Skeletal muscle tissue (tissue), 4 donors: ENCODE data around the gene PRKD1. TPM values are rescaled to one million over a fixed set of nuclear protein-coding genes. Genes with fewer than 3 reads are reported as not detected.

Source experiments
- H3K27ac ChIP-seq: one replicate; pipeline ENCODE4 v1.7.0; 2013; ENCODE audit warnings: mild to moderate bottlenecking, low read depth, low read length, inconsistent platforms
- H3K27me3 ChIP-seq, 3 donors: one replicate each; pipeline ENCODE4 v1.7.0; 2013; ENCODE audit warnings: low read length in 3 of 3; ENCODE audit not compliant: control insufficient read depth in 3 of 3, insufficient read depth in 3 of 3
- H3K36me3 ChIP-seq, 3 donors: one replicate each; pipeline ENCODE4 v1.7.0; 2013; ENCODE audit warnings: low read length in 3 of 3; ENCODE audit not compliant: control insufficient read depth in 3 of 3, insufficient read depth in 3 of 3
- H3K4me1 ChIP-seq, 3 donors: one replicate each; pipeline ENCODE4 v1.7.0; 2013; ENCODE audit warnings: low read length in 3 of 3, mild to moderate bottlenecking in 3 of 3; ENCODE audit not compliant: control insufficient read depth in 3 of 3, insufficient read depth in 3 of 3
- H3K4me3 ChIP-seq, 3 donors: one replicate each; pipeline ENCODE4 v1.7.0; 2013; ENCODE audit warnings: low read length in 3 of 3
- H3K9ac ChIP-seq, 3 donors: one replicate each; pipeline ENCODE4 v1.7.0; 2013; ENCODE audit warnings: low read length in 3 of 3, mild to moderate bottlenecking in 3 of 3, moderate library complexity in 2 of 3, low read depth in 1 of 3
- H3K9me3 ChIP-seq, 3 donors: one replicate each; pipeline ENCODE4 v1.7.0; 2013; ENCODE audit warnings: low read length in 3 of 3; ENCODE audit not compliant: control insufficient read depth in 3 of 3
- total RNA-seq: library from RNA; depleted of rRNA; stranded (reverse); fragments of >200 nt; gene quantifications from one replicate; pipeline ENCODE4 v1.2.3, GENCODE V29; 2014
- donor health status: Osteomylitis.

PRKD1 gene
- total RNA-seq, 1 donor from 2014 or later, result 30.3 TPM

GRCh38 chr14:29579838-29580237 is 347.8 kb downstream of the PRKD1 start:
- H3K4me3 ChIP-seq, result no peak overlapping the region
- H3K36me3 ChIP-seq, result no peaks in the 10 kb centered on the region
- no peak overlapping the region for H3K27ac ChIP-seq
- H3K27me3 ChIP-seq, result no peaks in the 10 kb centered on the region
- H3K9me3 ChIP-seq, result no peaks in the 10 kb centered on the region
- no peak overlapping the region for H3K9ac ChIP-seq
- H3K4me1 ChIP-seq, result peaks cover 0 to under 1% (median 0%) of the 10 kb centered on the region in 3 donors

DNA sequence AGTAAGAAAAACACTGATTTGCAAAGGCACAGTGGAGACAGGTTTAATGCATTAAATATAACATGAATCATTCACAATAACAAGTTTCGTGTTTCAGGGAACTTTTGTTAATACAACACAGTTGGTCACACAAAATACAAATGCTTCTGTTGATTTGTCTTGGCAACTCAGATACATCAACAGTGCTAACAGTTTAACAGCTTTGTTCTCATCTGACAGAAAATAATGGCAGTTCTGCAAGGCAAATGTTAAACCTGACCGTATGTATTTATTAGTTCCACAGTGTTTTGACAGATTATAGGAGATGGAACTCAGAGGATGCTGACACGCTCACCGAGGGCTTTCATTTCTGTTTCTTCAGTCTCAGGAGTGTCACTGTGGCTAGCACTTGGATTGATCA is 350.7 kb downstream of the PRKD1 start:
- Histone ChIP-seq H3K9ac (no peak overlapping the region), H3K27me3 (no peaks in the 10 kb centered on the region), H3K27ac (no peak overlapping the region), H3K36me3 (no peaks in the 10 kb centered on the region), H3K4me3 (no peak overlapping the region), H3K9me3 (no peaks in the 10 kb centered on the region), H3K4me1 (no peaks in the 10 kb centered on the region)

DNA sequence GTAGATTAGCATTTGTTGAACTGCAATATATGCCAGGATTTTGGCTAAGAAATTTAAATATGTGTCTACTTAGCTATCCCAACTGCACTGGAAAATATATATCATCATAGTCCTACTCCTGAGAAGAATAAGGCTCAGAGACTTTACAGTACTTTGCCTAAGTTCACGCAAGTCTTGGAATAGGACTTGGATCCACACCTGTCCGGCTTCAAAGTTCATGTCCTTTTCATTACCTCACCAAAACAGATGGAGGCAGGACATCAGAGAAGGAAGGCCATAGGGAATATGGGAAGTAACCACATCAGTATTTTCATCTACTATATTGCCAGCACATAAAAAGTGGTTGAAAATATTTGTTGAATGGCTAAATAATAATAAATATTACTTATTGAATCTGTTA is 358.5 kb downstream of the PRKD1 start:
- Histone ChIP-seq H3K9me3 (no peaks in the 10 kb centered on the region), H3K27ac (no peak overlapping the region)

GRCh38 chr14:29566194-29566593 is 361.5 kb downstream of the PRKD1 start:
- Histone ChIP-seq H3K9me3 (no peaks in the 10 kb centered on the region), H3K4me1 (no peaks in the 10 kb centered on the region), H3K27me3 (no peaks in the 10 kb centered on the region), H3K27ac (no peak overlapping the region), H3K9ac (no peak overlapping the region), H3K36me3 (no peaks in the 10 kb centered on the region), H3K4me3 (no peak overlapping the region)

More for the DNA sequence above, 358.5 kb downstream of the PRKD1 start:
- H3K4me1 ChIP-seq, result no peaks in the 10 kb centered on the region
- no peaks in the 10 kb centered on the region for H3K36me3 ChIP-seq
- H3K4me3 ChIP-seq, result no peak overlapping the region
- no peak overlapping the region for H3K9ac ChIP-seq
- no peaks in the 10 kb centered on the region for H3K27me3 ChIP-seq

GRCh38 chr14:29558516-29558915 is 369.1 kb downstream of the PRKD1 start:
- H3K27me3 ChIP-seq, result no peaks in the 10 kb centered on the region
- H3K4me3 ChIP-seq, result no peak overlapping the region
- no peak overlapping the region for H3K9ac ChIP-seq
- H3K4me1 ChIP-seq, result no peaks in the 10 kb centered on the region
- H3K27ac ChIP-seq, result no peak overlapping the region
- H3K36me3 ChIP-seq, result no peaks in the 10 kb centered on the region
- no peaks in the 10 kb centered on the region for H3K9me3 ChIP-seq

DNA sequence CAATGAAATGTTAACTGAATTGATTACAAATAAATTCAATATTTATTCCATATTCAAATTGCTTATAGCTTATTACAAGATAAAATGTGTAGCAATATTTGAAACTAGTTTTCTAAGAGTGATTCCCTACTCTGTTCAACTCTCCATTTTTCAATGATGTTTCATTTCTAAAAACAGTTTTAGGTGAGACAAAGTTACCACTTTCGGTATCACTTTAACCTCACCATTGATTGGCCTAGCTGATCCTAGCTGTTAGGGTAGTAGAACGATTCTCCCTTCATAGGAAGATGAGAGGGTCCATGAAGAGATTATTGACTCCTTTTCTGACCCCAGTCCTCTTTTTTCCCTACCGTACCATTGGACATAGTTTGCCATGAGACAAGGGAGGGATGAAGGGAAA is 373.3 kb downstream of the PRKD1 start:
- no peaks in the 10 kb centered on the region for H3K27me3 ChIP-seq
- H3K4me1 ChIP-seq, result no peaks in the 10 kb centered on the region
- H3K27ac ChIP-seq, result no peak overlapping the region
- no peaks in the 10 kb centered on the region for H3K9me3 ChIP-seq
- H3K4me3 ChIP-seq, result no peak overlapping the region
- H3K36me3 ChIP-seq, result no peaks in the 10 kb centered on the region
- H3K9ac ChIP-seq, result no peak overlapping the region

DNA sequence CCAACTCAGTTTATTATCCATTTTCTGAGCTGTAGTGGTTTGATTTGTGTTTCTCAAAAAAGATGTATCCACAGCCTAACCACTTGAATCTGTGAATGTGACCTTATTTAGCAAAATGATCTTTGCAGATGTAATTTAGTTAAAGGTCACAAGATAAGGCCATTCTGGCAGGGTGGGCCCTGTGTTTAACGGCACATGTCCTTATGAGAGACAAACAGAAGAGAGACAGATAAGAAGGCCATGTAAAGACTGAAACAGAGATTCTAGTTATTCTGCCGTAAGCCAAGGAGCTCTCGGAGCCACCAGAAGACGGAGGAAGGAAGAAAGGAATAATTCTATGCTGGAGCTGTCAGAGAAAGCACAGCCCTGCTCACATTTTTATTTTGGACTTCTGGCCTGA is 374.2 kb downstream of the PRKD1 start:
- Histone ChIP-seq H3K4me1 (no peaks in the 10 kb centered on the region), H3K4me3 (no peak overlapping the region), H3K9ac (no peak overlapping the region), H3K27me3 (no peaks in the 10 kb centered on the region), H3K9me3 (no peaks in the 10 kb centered on the region), H3K27ac (no peak overlapping the region), H3K36me3 (no peaks in the 10 kb centered on the region)

GRCh38 chr14:29548948-29549370 is 378.7 kb downstream of the PRKD1 start:
- Histone ChIP-seq H3K27ac (no peak overlapping the region), H3K9ac (no peak overlapping the region), H3K27me3 (no peaks in the 10 kb centered on the region), H3K9me3 (no peaks in the 10 kb centered on the region), H3K4me3 (no peak overlapping the region), H3K36me3 (no peaks in the 10 kb centered on the region), H3K4me1 (no peaks in the 10 kb centered on the region)

GRCh38 chr14:29545714-29546113 is 381.9 kb downstream of the PRKD1 start:
- no peak overlapping the region for H3K27ac ChIP-seq
- H3K4me1 ChIP-seq, result no peaks in the 10 kb centered on the region
- H3K9ac ChIP-seq, result no peak overlapping the region
- H3K9me3 ChIP-seq, result no peaks in the 10 kb centered on the region
- no peaks in the 10 kb centered on the region for H3K27me3 ChIP-seq
- no peak overlapping the region for H3K4me3 ChIP-seq
- H3K36me3 ChIP-seq, result no peaks in the 10 kb centered on the region

GRCh38 chr14:29536886-29537511 is 390.6 kb downstream of the PRKD1 start:
- Histone ChIP-seq H3K4me3 (no peak overlapping the region), H3K27ac (no peak overlapping the region), H3K36me3 (no peaks in the 10 kb centered on the region), H3K4me1 (no peaks in the 10 kb centered on the region), H3K27me3 (no peaks in the 10 kb centered on the region), H3K9ac (no peak overlapping the region), H3K9me3 (no peaks in the 10 kb centered on the region)
